ENCODE results near the gene LIPC. TPM values are rescaled to one million over a fixed set of nuclear protein-coding genes. Genes with fewer than 3 reads are reported as not detected.

Gene LIPC
- total RNA-seq, 1 experiment from 2014 or later = not detected

- Histone ChIP-seq H3K36me3 (replicated peaks; ENCODE audit: control insufficient read depth, insufficient read depth, low read length) (no peaks in the 10 kb centered on the region), H3K4me3 (ENCODE audit: insufficient read depth, low read depth, low read length) (no peak overlapping the region), H3K27me3 (ENCODE audit: control insufficient read depth, insufficient read depth, low read length) (no peaks in the 10 kb centered on the region)
- DNase-seq = no peak
These were observed 32.2 kb downstream of the LIPC start for GRCh38 chr15:58463815-58464650.

- no peaks in the 10 kb centered on the region for H3K36me3 ChIP-seq (replicated peaks; ENCODE audit: control insufficient read depth, insufficient read depth, low read length)
These were observed 33.3 kb downstream of the LIPC start for GRCh38 chr15:58465070-58465469.

GRCh38 chr15:58465866-58466517 is 34.2 kb downstream of the LIPC start:
- Histone ChIP-seq H3K36me3 (replicated peaks; ENCODE audit: control insufficient read depth, insufficient read depth, low read length) (no peaks in the 10 kb centered on the region), H3K4me3 (ENCODE audit: insufficient read depth, low read depth, low read length) (no peak overlapping the region), H3K27me3 (ENCODE audit: control insufficient read depth, insufficient read depth, low read length) (no peaks in the 10 kb centered on the region)
- no peak for DNase-seq

More at GRCh38 chr15:58465070-58465469, 33.3 kb downstream of the LIPC start:
- Histone ChIP-seq H3K27me3 (ENCODE audit: control insufficient read depth, insufficient read depth, low read length) (no peaks in the 10 kb centered on the region), H3K4me3 (ENCODE audit: insufficient read depth, low read depth, low read length) (no peak overlapping the region)
- no peak for DNase-seq

GRCh38 chr15:58466566-58466965 is 34.8 kb downstream of the LIPC start:
- H3K36me3 ChIP-seq (replicated peaks; ENCODE audit: control insufficient read depth, insufficient read depth, low read length) = no peaks in the 10 kb centered on the region
- no peak overlapping the region for H3K4me3 ChIP-seq (ENCODE audit: insufficient read depth, low read depth, low read length)
- no peaks in the 10 kb centered on the region for H3K27me3 ChIP-seq (ENCODE audit: control insufficient read depth, insufficient read depth, low read length)
- DNase-seq = no peak

GRCh38 chr15:58467121-58467721 is 35.4 kb downstream of the LIPC start:
- no peak for DNase-seq
- Histone ChIP-seq H3K27me3 (ENCODE audit: control insufficient read depth, insufficient read depth, low read length) (no peaks in the 10 kb centered on the region), H3K4me3 (ENCODE audit: insufficient read depth, low read depth, low read length) (no peak overlapping the region), H3K36me3 (replicated peaks; ENCODE audit: control insufficient read depth, insufficient read depth, low read length) (no peaks in the 10 kb centered on the region)

- H3K36me3 ChIP-seq (replicated peaks; ENCODE audit: control insufficient read depth, insufficient read depth, low read length) = no peaks in the 10 kb centered on the region
- no peak for DNase-seq
- H3K4me3 ChIP-seq (ENCODE audit: insufficient read depth, low read depth, low read length) = no peak overlapping the region
These were observed 36.1 kb downstream of the LIPC start for GRCh38 chr15:58467722-58468423.

GRCh38 chr15:58469432-58470353 is 37.9 kb downstream of the LIPC start:
- Histone ChIP-seq H3K36me3 (replicated peaks; ENCODE audit: control insufficient read depth, insufficient read depth, low read length) (no peaks in the 10 kb centered on the region), H3K27me3 (ENCODE audit: control insufficient read depth, insufficient read depth, low read length) (no peaks in the 10 kb centered on the region), H3K4me3 (ENCODE audit: insufficient read depth, low read depth, low read length) (no peak overlapping the region)
- DNase-seq = no peak

More at GRCh38 chr15:58467722-58468423, 36.1 kb downstream of the LIPC start:
- no peaks in the 10 kb centered on the region for H3K27me3 ChIP-seq (ENCODE audit: control insufficient read depth, insufficient read depth, low read length)

- no peaks in the 10 kb centered on the region for H3K36me3 ChIP-seq (replicated peaks; ENCODE audit: control insufficient read depth, insufficient read depth, low read length)
- no peaks in the 10 kb centered on the region for H3K27me3 ChIP-seq (ENCODE audit: control insufficient read depth, insufficient read depth, low read length)
- DNase-seq = no peak
- no peak overlapping the region for H3K4me3 ChIP-seq (ENCODE audit: insufficient read depth, low read depth, low read length)
These were observed 39.6 kb downstream of the LIPC start for GRCh38 chr15:58471348-58471747.

- no peak overlapping the region for H3K4me3 ChIP-seq (ENCODE audit: insufficient read depth, low read depth, low read length)
- no peak for DNase-seq
- H3K27me3 ChIP-seq (ENCODE audit: control insufficient read depth, insufficient read depth, low read length) = no peaks in the 10 kb centered on the region
- no peaks in the 10 kb centered on the region for H3K36me3 ChIP-seq (replicated peaks; ENCODE audit: control insufficient read depth, insufficient read depth, low read length)
These were observed 40.4 kb downstream of the LIPC start for GRCh38 chr15:58472221-58472620.

GRCh38 chr15:58472821-58473581 is 41.2 kb downstream of the LIPC start:
- Histone ChIP-seq H3K27me3 (ENCODE audit: control insufficient read depth, insufficient read depth, low read length) (no peaks in the 10 kb centered on the region), H3K4me3 (ENCODE audit: insufficient read depth, low read depth, low read length) (no peak overlapping the region), H3K36me3 (replicated peaks; ENCODE audit: control insufficient read depth, insufficient read depth, low read length) (no peaks in the 10 kb centered on the region)
- DNase-seq = no peak

GRCh38 chr15:58473724-58474123 is 41.9 kb downstream of the LIPC start:
- Histone ChIP-seq H3K36me3 (replicated peaks; ENCODE audit: control insufficient read depth, insufficient read depth, low read length) (no peaks in the 10 kb centered on the region), H3K4me3 (ENCODE audit: insufficient read depth, low read depth, low read length) (no peak overlapping the region), H3K27me3 (ENCODE audit: control insufficient read depth, insufficient read depth, low read length) (no peaks in the 10 kb centered on the region)
- DNase-seq = no peak

- no peak overlapping the region for H3K4me3 ChIP-seq (ENCODE audit: insufficient read depth, low read depth, low read length)
- no peaks in the 10 kb centered on the region for H3K36me3 ChIP-seq (replicated peaks; ENCODE audit: control insufficient read depth, insufficient read depth, low read length)
- no peaks in the 10 kb centered on the region for H3K27me3 ChIP-seq (ENCODE audit: control insufficient read depth, insufficient read depth, low read length)
- no peak for DNase-seq
These were observed 43.0 kb downstream of the LIPC start for GRCh38 chr15:58474741-58475323.
